ENCODE data around the gene ELANE.

ELANE gene

DNA sequence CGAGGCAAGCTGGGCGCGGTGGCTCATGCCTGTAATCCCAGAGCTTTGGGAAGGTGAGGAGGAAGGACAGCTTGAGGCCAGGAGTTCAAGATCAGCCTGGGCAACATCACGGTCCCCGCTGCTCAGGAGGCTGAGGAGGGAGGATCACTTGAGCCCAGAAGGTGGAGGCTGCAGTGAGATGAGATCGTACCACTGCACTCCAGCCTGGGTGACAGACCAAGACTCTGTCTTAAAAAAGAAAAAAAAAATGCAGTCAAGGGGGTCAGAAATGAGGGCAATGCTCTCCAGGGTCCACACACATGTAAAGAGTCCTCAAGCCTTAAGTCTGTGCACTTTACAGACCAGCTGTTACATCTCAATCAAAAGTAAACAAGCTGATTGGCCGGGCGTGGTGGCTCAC is 52.4 kb downstream of the ELANE start:
- no peak for DNase-seq (ENCODE audit: low read depth)
- TF ChIP-seq, protein P1, sequence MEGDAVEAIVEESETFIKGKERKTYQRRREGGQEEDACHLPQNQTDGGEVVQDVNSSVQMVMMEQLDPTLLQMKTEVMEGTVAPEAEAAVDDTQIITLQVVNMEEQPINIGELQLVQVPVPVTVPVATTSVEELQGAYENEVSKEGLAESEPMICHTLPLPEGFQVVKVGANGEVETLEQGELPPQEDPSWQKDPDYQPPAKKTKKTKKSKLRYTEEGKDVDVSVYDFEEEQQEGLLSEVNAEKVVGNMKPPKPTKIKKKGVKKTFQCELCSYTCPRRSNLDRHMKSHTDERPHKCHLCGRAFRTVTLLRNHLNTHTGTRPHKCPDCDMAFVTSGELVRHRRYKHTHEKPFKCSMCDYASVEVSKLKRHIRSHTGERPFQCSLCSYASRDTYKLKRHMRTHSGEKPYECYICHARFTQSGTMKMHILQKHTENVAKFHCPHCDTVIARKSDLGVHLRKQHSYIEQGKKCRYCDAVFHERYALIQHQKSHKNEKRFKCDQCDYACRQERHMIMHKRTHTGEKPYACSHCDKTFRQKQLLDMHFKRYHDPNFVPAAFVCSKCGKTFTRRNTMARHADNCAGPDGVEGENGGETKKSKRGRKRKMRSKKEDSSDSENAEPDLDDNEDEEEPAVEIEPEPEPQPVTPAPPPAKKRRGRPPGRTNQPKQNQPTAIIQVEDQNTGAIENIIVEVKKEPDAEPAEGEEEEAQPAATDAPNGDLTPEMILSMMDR (conservative IDR thresholded peaks at IDR 0.05; ENCODE audit: low read depth, low read length) = no peak
- no peak overlapping the region for H3K4me3 ChIP-seq (ENCODE audit: low read depth, low read length)
